Spleen (tissue), 7 donors: ENCODE results near the gene LTBP1.

ENCODE experiments used
- CTCF ChIP-seq, 11 experiments: fragments of 200-600 bp in 7 of 11; fragments of 450-650 bp in 4 of 11; sonication (generic) in 4 of 11; IDR thresholded peaks in 8 of 11; conservative IDR thresholded peaks in 3 of 11; 1 replicate in 7 of 11; 2 replicates in 4 of 11; pipeline versions ENCODE4 v1.4.0 to v1.8.0; 2016 to 2021; ENCODE audit warnings: antibody characterized with exemption in 11 of 11, inconsistent platforms in 4 of 11, mild to moderate bottlenecking in 1 of 11
- POLR2A ChIP-seq, 3 donors: fragments of 450-650 bp; IDR thresholded peaks; one replicate each; pipeline ENCODE4 v1.5.1; 2017; ENCODE audit warnings: antibody characterized with exemption in 3 of 3, mild to moderate bottlenecking in 1 of 3
- POLR2AphosphoS5 ChIP-seq, 3 donors: sonication (generic); formaldehyde crosslinking; IDR thresholded peaks; one replicate each; pipeline ENCODE4 v1.5.1; 2017; ENCODE audit warnings: antibody characterized with exemption in 3 of 3
- donor health status: DM: no; HTN: no; CAD: no; lungs with moderate emphysema.
- donor health status: DM: no; HTN: no; CAD: no.
- donor health status: DM: no; HTN: no; CAD: no.

- TF ChIP-seq CTCF (IDR thresholded peaks at IDR 0.05 in 8 of 11, conservative IDR thresholded peaks at IDR 0.05 in 3 of 11) (no peak), POLR2A (IDR thresholded peaks at IDR 0.05) (no peak), POLR2AphosphoS5 (IDR thresholded peaks at IDR 0.05) (no peak)
These were observed 64.6 kb downstream of the LTBP1 start for GRCh38 chr2:33011373-33011772.
